K562 (cell line): ENCODE measurements around the gene GYS1. TPM values are rescaled to one million over a fixed set of nuclear protein-coding genes. Genes with fewer than 3 reads are reported as not detected.

ENCODE experiments used
- AFF1 ChIP-seq, 2 experiments: fragments of 450-650 bp; IDR thresholded peaks; 2 replicates each; pipeline ENCODE4 v1.6.1; 2018; ENCODE audit warnings: mild to moderate bottlenecking in 2 of 2, low read depth in 1 of 2; ENCODE audit not compliant: partially characterized antibody in 2 of 2
- CAMTA2 ChIP-seq: fragments of 250-450 bp; sonication (Bioruptor Pico); conservative IDR thresholded peaks from 2 replicates; pipeline ENCODE4 v1.5.1; 2022
- CEBPB ChIP-seq: fragments of 450-650 bp; IDR thresholded peaks from 2 replicates; pipeline ENCODE4 v1.6.1; 2016; ENCODE audit warnings: missing genetic modification characterization, missing compliant biosample characterization
- HDAC3 ChIP-seq: fragments of 450-650 bp; IDR thresholded peaks from 2 replicates; pipeline ENCODE4 v1.6.1; 2018; ENCODE audit warnings: borderline replicate concordance, mild to moderate bottlenecking, moderate library complexity; ENCODE audit not compliant: partially characterized antibody
- JUNB ChIP-seq: fragments of 450-650 bp; formaldehyde crosslinking; conservative IDR thresholded peaks from 2 replicates; pipeline ENCODE4 v1.4.0; 2020; ENCODE audit warnings: mild to moderate bottlenecking
- KDM1A ChIP-seq, 2 experiments: fragments of 450-650 bp; IDR thresholded peaks; 2 replicates each; pipeline ENCODE4 v1.6.1; 2016; ENCODE audit warnings: mild to moderate bottlenecking in 2 of 2
- MAX ChIP-seq: sonication (generic); formaldehyde crosslinking; IDR thresholded peaks from 2 replicates; pipeline ENCODE4 v1.9.0; 2022; ENCODE audit warnings: mild to moderate bottlenecking, missing genetic modification reagents
- MXI1 ChIP-seq: IDR thresholded peaks from 2 replicates; pipeline ENCODE4 v1.6.1; 2011; ENCODE audit warnings: low read depth, mild to moderate bottlenecking, improper control_type of control experiment, low read length
- NR4A1 ChIP-seq, 2 experiments: fragments of 250-450 bp in 1 of 2; fragments of 450-650 bp in 1 of 2; sonication (Bioruptor Pico) in 1 of 2; IDR thresholded peaks; 2 replicates each; pipeline versions ENCODE4 v1.4.0 to v1.6.1; 2016 to 2020; ENCODE audit warnings: mild to moderate bottlenecking in 2 of 2, missing compliant biosample characterization in 1 of 2, missing genetic modification characterization in 1 of 2, moderate library complexity in 1 of 2
- RAD51 ChIP-seq: fragments of 450-650 bp; IDR thresholded peaks from 2 replicates; pipeline ENCODE4 v1.7.1; 2016; ENCODE audit warnings: low read depth, mild to moderate bottlenecking, borderline replicate concordance
- RBFOX2 ChIP-seq: fragments of 200-400 bp; formaldehyde crosslinking; IDR thresholded peaks from 2 replicates; pipeline ENCODE4 v1.6.1; 2017; ENCODE audit warnings: low read depth, mild to moderate bottlenecking, low read length, moderate library complexity
- RBM17 ChIP-seq: fragments of 200-400 bp; formaldehyde crosslinking; IDR thresholded peaks from 2 replicates; pipeline ENCODE4 v1.6.1; 2017; ENCODE audit warnings: low read depth, mild to moderate bottlenecking, low read length, borderline replicate concordance
- RHOXF2B ChIP-seq: fragments of 250-450 bp; sonication (Bioruptor Pico); conservative IDR thresholded peaks from 2 replicates; pipeline ENCODE4 v1.5.1; 2021
- SIN3A ChIP-seq, 2 experiments: fragments of 150-350 bp in 1 of 2; IDR thresholded peaks; 2 replicates each; pipeline ENCODE4 v1.6.1; 2011 to 2016; ENCODE audit warnings: borderline replicate concordance in 2 of 2, low read depth in 2 of 2, low read length in 2 of 2, mild to moderate bottlenecking in 2 of 2, moderate library complexity in 2 of 2; ENCODE audit not compliant: control insufficient read depth in 1 of 2
- SIRT6 ChIP-seq: IDR thresholded peaks from one replicate; pipeline ENCODE4 v1.6.1; 2012; ENCODE audit warnings: low read depth, mild to moderate bottlenecking, control low read depth, inconsistent platforms, low read length, moderate library complexity
- SREBF1 ChIP-seq: fragments of 150-350 bp; IDR thresholded peaks from 2 replicates; pipeline ENCODE4 v1.6.1; 2014; ENCODE audit warnings: antibody characterized with exemption, low read depth, low read length, borderline replicate concordance
- TBP ChIP-seq: optimal IDR thresholded peaks from 2 replicates; pipeline ENCODE3; 2011; ENCODE audit warnings: low read depth, low read length, improper control_type of control experiment
- THRAP3 ChIP-seq: fragments of 450-650 bp; IDR thresholded peaks from 2 replicates; pipeline ENCODE4 v1.6.1; 2016; ENCODE audit warnings: mild to moderate bottlenecking, inconsistent platforms, borderline replicate concordance
- TOE1 ChIP-seq, 2 experiments: fragments of 450-650 bp in 1 of 2; sonication (generic) in 1 of 2; formaldehyde crosslinking in 1 of 2; IDR thresholded peaks; 2 replicates each; pipeline versions ENCODE4 v1.7.1 to v1.8.0; 2016 to 2022; ENCODE audit warnings: borderline replicate concordance in 2 of 2, mild to moderate bottlenecking in 2 of 2, antibody characterized with exemption in 1 of 2, inconsistent platforms in 1 of 2, low read depth in 1 of 2, missing genetic modification reagents in 1 of 2, moderate library complexity in 1 of 2
- ZBTB17 ChIP-seq: fragments of 450-650 bp; formaldehyde crosslinking; IDR thresholded peaks from 2 replicates; pipeline ENCODE4 v1.4.0; 2020; ENCODE audit warnings: mild to moderate bottlenecking
- ZC3H4 ChIP-seq: sonication (generic); formaldehyde crosslinking; IDR thresholded peaks from 2 replicates; pipeline ENCODE4 v1.9.0; 2021; ENCODE audit warnings: missing genetic modification reagents, borderline replicate concordance
- ZFPM2 ChIP-seq: fragments of 250-450 bp; sonication (Bioruptor Pico); IDR thresholded peaks from 2 replicates; pipeline ENCODE4 v1.5.1; 2022; ENCODE audit warnings: mild to moderate bottlenecking
- ZNF12 ChIP-seq: sonication (generic); formaldehyde crosslinking; IDR thresholded peaks from 2 replicates; pipeline ENCODE4 v1.4.0; 2020; ENCODE audit warnings: mild to moderate bottlenecking, missing genetic modification reagents
- ZNF212 ChIP-seq: fragments of 450-650 bp; formaldehyde crosslinking; IDR thresholded peaks from 2 replicates; pipeline ENCODE4 v1.4.0; 2020; ENCODE audit warnings: mild to moderate bottlenecking
- ZNF354B ChIP-seq: fragments of 250-450 bp; sonication (Bioruptor Pico); IDR thresholded peaks from 2 replicates; pipeline ENCODE4 v1.4.0; 2020
- polyA plus RNA-seq, 8 experiments: library from polyadenylated mRNA; depleted of rRNA in 4 of 8; stranded (reverse) in 5 of 8; unstranded in 3 of 8; fragments of >200 nt; fragmentation: Nextera tagmentation in 2 of 8; fragmentation: Illumina TruSeq in 1 of 8; extraction: Ambion mirVana in 2 of 8; extraction: Trizol in 1 of 8; gene quantifications; 2 replicates each; pipeline versions ENCODE4 v1.2.1 to v1.2.3, GENCODE V29; 2011 to 2014; ENCODE audit warnings: inconsistent platforms in 1 of 8, missing spikeins in 1 of 8
- total RNA-seq, 7 experiments: library from RNA; depleted of rRNA in 6 of 7; stranded (reverse); fragments of >200 nt in 6 of 7; fragmentation: Illumina TruSeq in 2 of 7; extraction: Trizol in 2 of 7; gene quantifications; 2 replicates each; pipeline versions ENCODE4 v1.2.1 to v1.2.3, GENCODE V29; 2011 to 2021; ENCODE audit warnings: low replicate concordance in 1 of 7

The GYS1 gene
- total and polyA plus RNA-seq, 9 of the 15 experiments (the other 6 are each of a cell fraction or from before 2014, with no cell fraction given): 1.9 to 31.1 (median 15.2) TPM

- TF ChIP-seq CEBPB (tag) (no peak), MXI1 (peak; percentile 6; the same call in 1 of the 2 replicates), SIRT6 (peak; percentile 31), SREBF1 (no peak), ZC3H4 (CRISPR knock-in tag) (peak; percentile 31), JUNB (CRISPR knock-in tag) (no peak), ZFPM2 (CRISPR knock-in tag) (no peak), ZNF12 (CRISPR knock-in tag) (0 out of 2 replicates have a peak, but pooled peaks have one; percentile 5), HDAC3 (peak; percentile 14), RBM17 (no peak), ZBTB17 (CRISPR knock-in tag) (peak; percentile 50; the same call in 1 of the 2 replicates), RHOXF2B (CRISPR knock-in tag) (0 out of 2 replicates have a peak, but pooled peaks have one; percentile 30), CAMTA2 (CRISPR knock-in tag) (no peak), TBP (no peak), TOE1 (IDR thresholded peaks at IDR 0.05; ENCODE audit: borderline replicate concordance) (no peak), TOE1 (CRISPR knock-in tag; IDR thresholded peaks at IDR 0.05; ENCODE audit: borderline replicate concordance, low read depth) (no peak), KDM1A (IDR thresholded peaks at IDR 0.05) (no peak), MAX (CRISPR knock-in tag) (peak; percentile 83), ZNF212 (CRISPR knock-in tag) (no peak), SIN3A (IDR thresholded peaks at IDR 0.05; ENCODE audit: borderline replicate concordance in 2 of 2, control insufficient read depth in 1 of 2, low read depth in 2 of 2, low read length in 2 of 2) (peak in 1 of 2 experiments; percentile 3; a peak in 1 of 4 replicates), ZNF354B (CRISPR knock-in tag) (no peak), AFF1 (IDR thresholded peaks at IDR 0.05; ENCODE audit: low read depth in 1 of 2, partially characterized antibody in 2 of 2) (peak in 1 of 2 experiments; percentile 98), NR4A1 (CRISPR knock-in tag; IDR thresholded peaks at IDR 0.05) (no peak), NR4A1 (tag; IDR thresholded peaks at IDR 0.05) (no peak), RBFOX2 (peak; percentile 91), THRAP3 (0 out of 2 replicates have a peak, but pooled peaks have one; percentile 4), RAD51 (no peak)
These were observed 27.1 kb downstream of the GYS1 start (continued) for GRCh38 chr19:48965806-48966540.
